Activated naive CD8-positive, alpha-beta T cell treated with anti-CD3 and anti-CD28 coated beads for 36 hours (primary cell): ENCODE results near the gene CUL2. TPM values are rescaled to one million over a fixed set of nuclear protein-coding genes. Genes with fewer than 3 reads are reported as not detected.

Source experiments
- DNase-seq: peaks from one replicate; pipeline ENCODE4 v3.0.0; 2021
- H3K27ac Mint-ChIP-seq: one replicate; pipeline ENCODE4 v1.8.0; 2022; ENCODE audit warnings: mild to moderate bottlenecking, moderate library complexity, mixed read lengths
- H3K27me3 Mint-ChIP-seq: one replicate; pipeline ENCODE4 v1.8.0; 2022; ENCODE audit warnings: mild to moderate bottlenecking, mixed read lengths
- H3K36me3 Mint-ChIP-seq: one replicate; pipeline ENCODE4 v1.8.0; 2021; ENCODE audit warnings: mild to moderate bottlenecking, mixed read lengths
- H3K4me1 Mint-ChIP-seq: one replicate; pipeline ENCODE4 v1.8.0; 2021; ENCODE audit warnings: mixed read lengths
- H3K4me3 Mint-ChIP-seq: one replicate; pipeline ENCODE4 v1.8.0; 2022; ENCODE audit warnings: mild to moderate bottlenecking, moderate library complexity, mixed read lengths
- H3K9me3 Mint-ChIP-seq: one replicate; pipeline ENCODE4 v1.8.0; 2022; ENCODE audit warnings: mixed read lengths
- total RNA-seq, 2 experiments: library from RNA; stranded (reverse); gene quantifications; one replicate each; pipeline ENCODE4 v1.2.3, GENCODE V29; 2021

The CUL2 gene
- total RNA-seq, 2 experiments from 2014 or later, result 50.6 to 51.5 TPM

- DNase-seq, result no peak
- H3K27me3 Mint-ChIP-seq, result no peaks in the 10 kb centered on the region
Measured at GRCh38 chr10:35017608-35018007, 72.5 kb downstream of the CUL2 start.

DNA sequence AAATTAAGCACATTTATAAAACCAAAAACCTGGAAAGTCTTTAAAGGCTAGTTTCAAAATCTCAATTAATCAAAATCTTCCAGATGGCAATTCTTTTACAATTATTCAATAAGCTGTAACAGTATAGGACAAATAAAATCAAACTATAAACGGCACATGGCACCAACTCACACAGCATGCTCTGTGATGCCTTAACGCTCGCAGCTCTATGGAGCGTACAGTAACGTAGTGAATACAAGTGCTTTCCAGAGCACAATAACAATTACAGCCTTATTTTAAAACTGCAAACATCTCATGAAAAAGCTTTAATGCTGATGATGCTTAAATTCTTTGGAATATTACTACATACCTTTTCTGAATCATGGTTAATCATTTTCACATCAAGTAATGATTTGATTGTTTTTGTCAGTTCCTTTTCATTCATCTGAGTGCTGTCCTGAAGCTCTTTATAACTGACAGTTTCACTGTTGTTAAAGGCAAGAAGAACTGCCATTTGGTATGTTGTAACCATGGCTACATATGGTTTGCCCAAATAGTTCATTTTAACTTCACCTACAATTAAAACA, 74.2 kb downstream of the CUL2 start:
- H3K4me3 Mint-ChIP-seq, result no peak overlapping the region
- no peaks in the 10 kb centered on the region for H3K9me3 Mint-ChIP-seq
- peaks cover 6% of the 10 kb centered on the region for H3K36me3 Mint-ChIP-seq
- no peaks in the 10 kb centered on the region for H3K27me3 Mint-ChIP-seq
- H3K27ac Mint-ChIP-seq, result no peak overlapping the region
- no peak for DNase-seq
- no peaks in the 10 kb centered on the region for H3K4me1 Mint-ChIP-seq

More at GRCh38 chr10:35017608-35018007, 72.5 kb downstream of the CUL2 start:
- peaks cover 4% of the 10 kb centered on the region for H3K36me3 Mint-ChIP-seq
- H3K9me3 Mint-ChIP-seq, result no peaks in the 10 kb centered on the region
- no peak overlapping the region for H3K27ac Mint-ChIP-seq
- no peaks in the 10 kb centered on the region for H3K4me1 Mint-ChIP-seq
- H3K4me3 Mint-ChIP-seq, result no peak overlapping the region

DNA sequence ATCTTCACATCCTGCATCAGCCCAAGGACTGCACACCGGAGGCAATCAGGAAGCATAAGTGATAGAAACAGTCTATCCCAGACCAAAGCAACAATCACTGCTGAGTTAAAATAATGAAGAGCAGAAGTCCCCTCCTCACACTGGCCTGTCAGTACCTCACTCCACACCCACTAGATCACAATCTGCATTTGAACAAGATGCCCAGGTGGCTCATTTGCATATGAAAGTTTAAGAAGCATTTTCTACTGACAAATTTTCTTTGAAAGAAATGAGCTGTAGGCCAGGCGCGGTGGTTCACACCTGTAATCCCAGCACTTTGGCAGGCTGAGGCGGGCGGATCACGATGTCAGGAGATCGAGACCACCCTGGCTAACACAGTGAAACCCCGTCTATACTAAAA, 77.4 kb downstream of the CUL2 start:
- no peaks in the 10 kb centered on the region for H3K27me3 Mint-ChIP-seq
- H3K9me3 Mint-ChIP-seq, result no peaks in the 10 kb centered on the region
- no peak overlapping the region for H3K4me3 Mint-ChIP-seq
- H3K27ac Mint-ChIP-seq, result no peak overlapping the region
- DNase-seq, result no peak
- H3K4me1 Mint-ChIP-seq, result no peaks in the 10 kb centered on the region
- H3K36me3 Mint-ChIP-seq, result peaks cover 10% of the 10 kb centered on the region

DNA sequence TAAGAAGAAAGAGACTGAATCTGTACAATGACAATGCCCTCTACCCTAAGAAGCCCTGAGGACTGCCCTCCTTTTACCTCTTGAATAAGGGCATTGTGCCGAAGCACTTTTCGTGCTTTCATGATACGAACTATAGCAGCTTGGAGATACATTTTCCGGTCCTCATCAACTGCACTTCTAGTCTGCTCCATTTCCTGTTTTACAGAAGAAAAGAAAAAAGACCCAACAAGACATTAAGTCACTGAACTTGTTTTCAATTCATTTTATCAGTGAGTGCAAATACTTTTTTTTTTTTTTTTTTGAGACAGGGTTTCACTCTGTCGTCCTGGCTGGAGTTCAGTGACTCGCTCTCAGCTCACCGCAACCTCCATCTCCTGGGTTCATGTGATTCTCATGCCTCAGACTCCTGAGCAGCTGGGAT, 78.4 kb downstream of the CUL2 start:
- peaks cover 7% of the 10 kb centered on the region for H3K36me3 Mint-ChIP-seq
- no peak overlapping the region for H3K27ac Mint-ChIP-seq
- H3K4me3 Mint-ChIP-seq, result no peak overlapping the region
- H3K27me3 Mint-ChIP-seq, result no peaks in the 10 kb centered on the region
- H3K9me3 Mint-ChIP-seq, result no peaks in the 10 kb centered on the region
- no peak for DNase-seq
- H3K4me1 Mint-ChIP-seq, result no peaks in the 10 kb centered on the region

GRCh38 chr10:35007858-35008301, 82.3 kb downstream of the CUL2 start:
- no peaks in the 10 kb centered on the region for H3K9me3 Mint-ChIP-seq
- H3K36me3 Mint-ChIP-seq, result peaks cover 7% of the 10 kb centered on the region
- no peaks in the 10 kb centered on the region for H3K27me3 Mint-ChIP-seq
- DNase-seq, result no peak
- no peak overlapping the region for H3K27ac Mint-ChIP-seq
- no peaks in the 10 kb centered on the region for H3K4me1 Mint-ChIP-seq
- no peak overlapping the region for H3K4me3 Mint-ChIP-seq

- Mint-ChIP-seq H3K36me3 (peaks cover 7% of the 10 kb centered on the region), H3K27ac (no peak overlapping the region), H3K27me3 (no peaks in the 10 kb centered on the region), H3K4me1 (no peaks in the 10 kb centered on the region), H3K9me3 (no peaks in the 10 kb centered on the region), H3K4me3 (no peak overlapping the region)
- no peak for DNase-seq
Measured at GRCh38 chr10:35006836-35007235, 83.3 kb downstream of the CUL2 start.

DNA sequence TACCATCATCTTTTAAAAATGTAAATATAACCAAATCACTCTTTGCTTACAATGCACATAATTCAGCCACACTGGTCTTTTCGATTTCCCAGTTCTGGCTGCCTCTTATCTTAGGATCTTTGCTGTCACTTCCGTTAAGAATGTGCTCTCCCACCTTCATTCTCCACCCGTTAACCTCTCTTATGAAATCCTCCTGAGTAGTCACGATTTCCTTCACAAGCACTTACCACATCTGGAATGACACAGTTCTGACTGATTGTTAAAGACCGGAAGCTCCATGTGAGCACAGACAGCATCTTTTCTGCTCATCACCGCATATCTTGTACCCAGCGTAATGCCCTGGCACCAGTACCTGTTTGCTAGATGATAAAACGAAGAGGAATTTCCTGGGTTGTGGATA, 84.3 kb downstream of the CUL2 start:
- no peaks in the 10 kb centered on the region for H3K4me1 Mint-ChIP-seq
- H3K27ac Mint-ChIP-seq, result peak overlapping the region; percentile 2
- no peak for DNase-seq
- peaks cover 5% of the 10 kb centered on the region for H3K36me3 Mint-ChIP-seq
- H3K4me3 Mint-ChIP-seq, result no peak overlapping the region
- no peaks in the 10 kb centered on the region for H3K27me3 Mint-ChIP-seq
- no peaks in the 10 kb centered on the region for H3K9me3 Mint-ChIP-seq

- H3K27me3 Mint-ChIP-seq, result no peaks in the 10 kb centered on the region
- H3K36me3 Mint-ChIP-seq, result peaks cover 2% of the 10 kb centered on the region
- no peak for DNase-seq
- no peak overlapping the region for H3K4me3 Mint-ChIP-seq
- no peak overlapping the region for H3K27ac Mint-ChIP-seq
- no peaks in the 10 kb centered on the region for H3K4me1 Mint-ChIP-seq
- H3K9me3 Mint-ChIP-seq, result no peaks in the 10 kb centered on the region
Measured at GRCh38 chr10:35004651-35005050, 85.5 kb downstream of the CUL2 start.

- no peaks in the 10 kb centered on the region for H3K9me3 Mint-ChIP-seq
- no peak overlapping the region for H3K27ac Mint-ChIP-seq
- no peaks in the 10 kb centered on the region for H3K27me3 Mint-ChIP-seq
- no peak overlapping the region for H3K4me3 Mint-ChIP-seq
- no peaks in the 10 kb centered on the region for H3K4me1 Mint-ChIP-seq
- DNase-seq, result no peak
- no peaks in the 10 kb centered on the region for H3K36me3 Mint-ChIP-seq
Measured at GRCh38 chr10:35003906-35004305, 86.2 kb downstream of the CUL2 start.

- Mint-ChIP-seq H3K27me3 (no peaks in the 10 kb centered on the region), H3K36me3 (no peaks in the 10 kb centered on the region), H3K27ac (no peak overlapping the region), H3K9me3 (no peaks in the 10 kb centered on the region), H3K4me3 (no peak overlapping the region), H3K4me1 (peaks cover 2% of the 10 kb centered on the region)
- DNase-seq, result no peak
Measured at GRCh38 chr10:35000936-35001335, 89.2 kb downstream of the CUL2 start.

GRCh38 chr10:34999532-34999931, 90.6 kb downstream of the CUL2 start:
- DNase-seq, result no peak
- no peaks in the 10 kb centered on the region for H3K27me3 Mint-ChIP-seq
- H3K36me3 Mint-ChIP-seq, result no peaks in the 10 kb centered on the region
- H3K4me1 Mint-ChIP-seq, result peaks cover 9% of the 10 kb centered on the region
- H3K27ac Mint-ChIP-seq, result no peak overlapping the region
- H3K9me3 Mint-ChIP-seq, result no peaks in the 10 kb centered on the region
- no peak overlapping the region for H3K4me3 Mint-ChIP-seq

GRCh38 chr10:34998940-34999339, 91.2 kb downstream of the CUL2 start:
- Mint-ChIP-seq H3K9me3 (no peaks in the 10 kb centered on the region), H3K27ac (no peak overlapping the region), H3K27me3 (no peaks in the 10 kb centered on the region), H3K36me3 (no peaks in the 10 kb centered on the region), H3K4me1 (peaks cover 15% of the 10 kb centered on the region), H3K4me3 (no peak overlapping the region)
- no peak for DNase-seq

- peaks cover 16% of the 10 kb centered on the region for H3K4me1 Mint-ChIP-seq
- DNase-seq, result no peak
- no peaks in the 10 kb centered on the region for H3K27me3 Mint-ChIP-seq
- no peak overlapping the region for H3K27ac Mint-ChIP-seq
- H3K9me3 Mint-ChIP-seq, result no peaks in the 10 kb centered on the region
- H3K4me3 Mint-ChIP-seq, result no peak overlapping the region
- H3K36me3 Mint-ChIP-seq, result no peaks in the 10 kb centered on the region
Measured at GRCh38 chr10:34996843-34997242, 93.3 kb downstream of the CUL2 start.

- Mint-ChIP-seq H3K4me3 (no peak overlapping the region), H3K9me3 (no peaks in the 10 kb centered on the region), H3K36me3 (no peaks in the 10 kb centered on the region), H3K27ac (no peak overlapping the region), H3K27me3 (no peaks in the 10 kb centered on the region), H3K4me1 (peaks cover 16% of the 10 kb centered on the region)
- no peak for DNase-seq
Measured at GRCh38 chr10:34995925-34996324, 94.2 kb downstream of the CUL2 start.

- H3K4me3 Mint-ChIP-seq, result peak overlapping the region; percentile 7
- peak overlapping the region; percentile 51 for H3K27ac Mint-ChIP-seq
- H3K4me1 Mint-ChIP-seq, result peaks cover 16% of the 10 kb centered on the region
- H3K9me3 Mint-ChIP-seq, result no peaks in the 10 kb centered on the region
- H3K27me3 Mint-ChIP-seq, result no peaks in the 10 kb centered on the region
- DNase-seq, result peak; percentile 64
- no peaks in the 10 kb centered on the region for H3K36me3 Mint-ChIP-seq
Measured at GRCh38 chr10:34994565-34995142, 95.5 kb downstream of the CUL2 start.

GRCh38 chr10:34993782-34994181, 96.4 kb downstream of the CUL2 start:
- Mint-ChIP-seq H3K4me1 (peaks cover 16% of the 10 kb centered on the region), H3K27ac (no peak overlapping the region), H3K4me3 (no peak overlapping the region), H3K27me3 (no peaks in the 10 kb centered on the region), H3K36me3 (no peaks in the 10 kb centered on the region), H3K9me3 (no peaks in the 10 kb centered on the region)
- DNase-seq, result no peak
